Measurements from ENCODE around the gene MID1IP1. TPM values are rescaled to one million over a fixed set of nuclear protein-coding genes. Genes with fewer than 3 reads are reported as not detected.

MID1IP1 gene
- total and polyA plus RNA-seq, 9 donors, result 14.5 to 80.9 (median 54.0) TPM

GRCh38 chrX:38798956-38799355 lies 2.3 kb upstream of the MID1IP1 start:
- WGBS, 3 donors, result 62 to 84% (median 66%) methylated on average over 1 of the region's 1 CpG
- H3K27me3 ChIP-seq, result no peaks in the 10 kb centered on the region
- intact Hi-C loops (cut with DNase I), result no loop called here
- H3K4me3 ChIP-seq, result no peak overlapping the region
- no peak for TF ChIP-seq EP300 (IDR thresholded peaks at IDR 0.05)
- no peak overlapping the region for H3K27ac ChIP-seq
- no peaks in the 10 kb centered on the region for H3K9me3 ChIP-seq
- no peaks in the 10 kb centered on the region for H3K36me3 ChIP-seq
- no peak for DNase-seq
- no peaks in the 10 kb centered on the region for H3K4me1 ChIP-seq (ENCODE audit: insufficient read depth)

GRCh38 chrX:38799995-38800580 lies 1.2 kb upstream of the MID1IP1 start:
- Histone ChIP-seq H3K36me3 (no peaks in the 10 kb centered on the region), H3K27ac (no peak overlapping the region), H3K4me3 (no peak overlapping the region), H3K4me1 (ENCODE audit: insufficient read depth) (no peaks in the 10 kb centered on the region), H3K9me3 (no peaks in the 10 kb centered on the region), H3K27me3 (no peaks in the 10 kb centered on the region)
- no peak for DNase-seq
- intact Hi-C loops (cut with DNase I), result no loop called here
- WGBS, 3 donors, result 72 to 75% (median 73%) methylated on average over 5 of the region's 5 CpGs
- TF ChIP-seq, protein P1, sequence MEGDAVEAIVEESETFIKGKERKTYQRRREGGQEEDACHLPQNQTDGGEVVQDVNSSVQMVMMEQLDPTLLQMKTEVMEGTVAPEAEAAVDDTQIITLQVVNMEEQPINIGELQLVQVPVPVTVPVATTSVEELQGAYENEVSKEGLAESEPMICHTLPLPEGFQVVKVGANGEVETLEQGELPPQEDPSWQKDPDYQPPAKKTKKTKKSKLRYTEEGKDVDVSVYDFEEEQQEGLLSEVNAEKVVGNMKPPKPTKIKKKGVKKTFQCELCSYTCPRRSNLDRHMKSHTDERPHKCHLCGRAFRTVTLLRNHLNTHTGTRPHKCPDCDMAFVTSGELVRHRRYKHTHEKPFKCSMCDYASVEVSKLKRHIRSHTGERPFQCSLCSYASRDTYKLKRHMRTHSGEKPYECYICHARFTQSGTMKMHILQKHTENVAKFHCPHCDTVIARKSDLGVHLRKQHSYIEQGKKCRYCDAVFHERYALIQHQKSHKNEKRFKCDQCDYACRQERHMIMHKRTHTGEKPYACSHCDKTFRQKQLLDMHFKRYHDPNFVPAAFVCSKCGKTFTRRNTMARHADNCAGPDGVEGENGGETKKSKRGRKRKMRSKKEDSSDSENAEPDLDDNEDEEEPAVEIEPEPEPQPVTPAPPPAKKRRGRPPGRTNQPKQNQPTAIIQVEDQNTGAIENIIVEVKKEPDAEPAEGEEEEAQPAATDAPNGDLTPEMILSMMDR (IDR thresholded peaks at IDR 0.05), result no peak
- no peak for TF ChIP-seq EP300 (IDR thresholded peaks at IDR 0.05)
- no peak for TF ChIP-seq POLR2A (IDR thresholded peaks at IDR 0.05)

- WGBS, 3 donors, result 39 to 50% (median 47%) methylated on average over 3 of the region's 3 CpGs
- Histone ChIP-seq H3K27me3 (no peaks in the 10 kb centered on the region), H3K36me3 (no peaks in the 10 kb centered on the region), H3K4me3 (peak overlapping the region; percentile 61), H3K9me3 (no peaks in the 10 kb centered on the region), H3K27ac (peak overlapping the region; percentile 72 to 88), H3K4me1 (ENCODE audit: insufficient read depth) (no peaks in the 10 kb centered on the region)
- no peak for TF ChIP-seq POLR2A (IDR thresholded peaks at IDR 0.05)
- TF ChIP-seq EP300 (IDR thresholded peaks at IDR 0.05), result no peak
- TF ChIP-seq, protein P1 (IDR thresholded peaks at IDR 0.05), result no peak
- intact Hi-C loops (cut with DNase I), result no loop called here
- no peak for DNase-seq
These were observed 2.0 kb downstream of the MID1IP1 start for GRCh38 chrX:38803243-38803587.

DNA sequence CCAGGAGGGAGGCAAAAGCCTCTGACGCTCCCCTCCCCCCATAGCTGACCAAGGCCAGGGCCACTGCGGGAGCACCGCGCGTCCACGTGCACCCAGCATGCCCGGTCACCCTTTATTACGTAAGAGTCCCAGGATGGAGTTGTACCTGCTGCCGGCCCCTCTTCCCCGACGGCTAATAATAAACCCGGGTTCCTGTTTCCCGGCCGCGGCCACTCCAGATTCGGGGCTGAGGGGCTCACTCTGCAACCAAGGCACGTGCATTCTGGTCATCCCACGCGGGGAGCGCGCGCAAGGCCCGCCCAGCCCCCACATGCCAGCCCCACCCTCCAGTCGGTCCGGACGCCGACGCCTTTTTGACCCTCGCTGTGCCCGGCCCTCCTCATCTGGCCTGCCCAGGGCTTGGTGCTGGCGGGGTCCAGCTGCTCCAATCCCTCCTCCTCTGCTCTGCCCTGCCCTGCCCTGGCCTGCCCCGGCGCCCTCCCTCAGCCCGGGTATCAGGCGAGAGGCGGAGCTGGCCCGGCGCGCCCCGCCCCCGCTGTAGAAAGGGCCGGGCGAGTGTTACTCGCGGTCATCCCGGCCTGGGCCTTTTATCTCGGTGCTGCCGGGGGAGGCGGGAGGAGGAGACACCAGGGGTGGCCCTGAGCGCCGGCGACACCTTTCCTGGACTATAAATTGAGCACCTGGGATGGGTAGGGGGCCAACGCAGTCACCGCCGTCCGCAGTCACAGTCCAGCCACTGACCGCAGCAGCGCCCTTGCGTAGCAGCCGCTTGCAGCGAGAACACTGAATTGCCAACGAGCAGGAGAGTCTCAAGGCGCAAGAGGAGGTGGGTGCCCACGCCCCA lies 2.6 kb downstream of the MID1IP1 start:
- H3K27ac ChIP-seq, result peak overlapping the region; percentile 72 to 88
- 33 to 37% (median 34%) methylated on average over 58 to 64 of the region's 64 CpGs for WGBS, 3 donors
- H3K4me1 ChIP-seq (ENCODE audit: insufficient read depth), result no peaks in the 10 kb centered on the region
- H3K9me3 ChIP-seq, result no peaks in the 10 kb centered on the region
- no peaks in the 10 kb centered on the region for H3K36me3 ChIP-seq
- TF ChIP-seq POLR2A (IDR thresholded peaks at IDR 0.05) (peak; percentile 55), EP300 (IDR thresholded peaks at IDR 0.05) (no peak)
- TF ChIP-seq, protein P1 (IDR thresholded peaks at IDR 0.05), result no peak
- H3K27me3 ChIP-seq, result no peaks in the 10 kb centered on the region
- H3K4me3 ChIP-seq, result peak overlapping the region; percentile 61
- intact Hi-C loops (cut with DNase I), result no loop called here
- DNase-seq, result peak; percentile 79 to 85 (median 82)

GRCh38 chrX:38804432-38804681 lies 3.1 kb downstream of the MID1IP1 start:
- Histone ChIP-seq H3K27ac (peak overlapping the region; percentile 72 to 88), H3K36me3 (no peaks in the 10 kb centered on the region), H3K4me3 (peak overlapping the region; percentile 61), H3K27me3 (no peaks in the 10 kb centered on the region), H3K9me3 (no peaks in the 10 kb centered on the region), H3K4me1 (ENCODE audit: insufficient read depth) (no peaks in the 10 kb centered on the region)
- TF ChIP-seq EP300 (IDR thresholded peaks at IDR 0.05) (no peak), POLR2A (IDR thresholded peaks at IDR 0.05) (no peak)
- DNase-seq, result no peak
- intact Hi-C loops (cut with DNase I), result no loop called here
- 19 to 34% (median 24%) methylated on average over 19 of the region's 19 CpGs for WGBS, 3 donors

Data from ovary (tissue), 9 donors.